Activated naive CD4-positive, alpha-beta T cell treated with anti-CD3 and anti-CD28 coated beads, Interleukin-2, amount 50 U/mL, for 24 hours (primary cell): ENCODE measurements around the gene GPR12.
A peak's percentile ranks its signal among the peaks of the same experiment; 100 is the strongest.

Experiments
- H3K27ac Mint-ChIP-seq: one replicate; pipeline ENCODE4 v1.8.0; 2021; ENCODE audit warnings: mild to moderate bottlenecking, mixed read lengths
- H3K27me3 Mint-ChIP-seq: one replicate; pipeline ENCODE4 v1.8.0; 2021; ENCODE audit warnings: mixed read lengths
- H3K36me3 Mint-ChIP-seq: one replicate; pipeline ENCODE4 v1.8.0; 2021; ENCODE audit warnings: mixed read lengths
- H3K4me1 Mint-ChIP-seq: one replicate; pipeline ENCODE4 v1.8.0; 2021; ENCODE audit warnings: mixed read lengths
- H3K4me3 Mint-ChIP-seq: one replicate; pipeline ENCODE4 v1.8.0; 2021; ENCODE audit warnings: mild to moderate bottlenecking, mixed read lengths
- H3K9me3 Mint-ChIP-seq: one replicate; pipeline ENCODE4 v1.8.0; 2021; ENCODE audit warnings: mixed read lengths

The GPR12 gene

GRCh38 chr13:26721251-26722121 is 39.1 kb downstream of the GPR12 start:
- H3K4me1 Mint-ChIP-seq, result peaks cover 26% of the 10 kb centered on the region
- peak overlapping the region; percentile 23 for H3K27ac Mint-ChIP-seq
- H3K4me3 Mint-ChIP-seq, result peak overlapping the region; percentile 80
- H3K27me3 Mint-ChIP-seq, result no peaks in the 10 kb centered on the region
- no peaks in the 10 kb centered on the region for H3K36me3 Mint-ChIP-seq
- no peaks in the 10 kb centered on the region for H3K9me3 Mint-ChIP-seq

GRCh38 chr13:26719356-26719945 is 41.1 kb downstream of the GPR12 start:
- peaks cover 26% of the 10 kb centered on the region for H3K4me1 Mint-ChIP-seq
- H3K4me3 Mint-ChIP-seq, result no peak overlapping the region
- H3K36me3 Mint-ChIP-seq, result no peaks in the 10 kb centered on the region
- H3K9me3 Mint-ChIP-seq, result no peaks in the 10 kb centered on the region
- H3K27ac Mint-ChIP-seq, result no peak overlapping the region
- no peaks in the 10 kb centered on the region for H3K27me3 Mint-ChIP-seq

GRCh38 chr13:26718872-26719271 is 41.7 kb downstream of the GPR12 start:
- Mint-ChIP-seq H3K4me3 (no peak overlapping the region), H3K4me1 (peaks cover 26% of the 10 kb centered on the region), H3K36me3 (no peaks in the 10 kb centered on the region), H3K9me3 (no peaks in the 10 kb centered on the region), H3K27me3 (no peaks in the 10 kb centered on the region), H3K27ac (no peak overlapping the region)

- H3K27me3 Mint-ChIP-seq, result no peaks in the 10 kb centered on the region
- no peaks in the 10 kb centered on the region for H3K36me3 Mint-ChIP-seq
- H3K9me3 Mint-ChIP-seq, result no peaks in the 10 kb centered on the region
- no peak overlapping the region for H3K27ac Mint-ChIP-seq
- peaks cover 26% of the 10 kb centered on the region for H3K4me1 Mint-ChIP-seq
- no peak overlapping the region for H3K4me3 Mint-ChIP-seq
These were observed 42.4 kb downstream of the GPR12 start for GRCh38 chr13:26718146-26718545.

GRCh38 chr13:26716984-26717383 is 43.6 kb downstream of the GPR12 start:
- Mint-ChIP-seq H3K36me3 (no peaks in the 10 kb centered on the region), H3K9me3 (peaks cover 5% of the 10 kb centered on the region), H3K4me3 (no peak overlapping the region), H3K27ac (no peak overlapping the region), H3K27me3 (no peaks in the 10 kb centered on the region), H3K4me1 (peaks cover 21% of the 10 kb centered on the region)

- no peaks in the 10 kb centered on the region for H3K36me3 Mint-ChIP-seq
- H3K27me3 Mint-ChIP-seq, result no peaks in the 10 kb centered on the region
- H3K4me1 Mint-ChIP-seq, result no peaks in the 10 kb centered on the region
- peaks cover 5% of the 10 kb centered on the region for H3K9me3 Mint-ChIP-seq
- H3K27ac Mint-ChIP-seq, result no peak overlapping the region
- no peak overlapping the region for H3K4me3 Mint-ChIP-seq
These were observed 47.2 kb downstream of the GPR12 start for GRCh38 chr13:26713341-26713740.

- no peak overlapping the region for H3K27ac Mint-ChIP-seq
- H3K4me1 Mint-ChIP-seq, result no peaks in the 10 kb centered on the region
- H3K4me3 Mint-ChIP-seq, result no peak overlapping the region
- H3K9me3 Mint-ChIP-seq, result peaks cover 5% of the 10 kb centered on the region
- H3K36me3 Mint-ChIP-seq, result no peaks in the 10 kb centered on the region
- no peaks in the 10 kb centered on the region for H3K27me3 Mint-ChIP-seq
These were observed 49.4 kb downstream of the GPR12 start for GRCh38 chr13:26711211-26711610.

DNA sequence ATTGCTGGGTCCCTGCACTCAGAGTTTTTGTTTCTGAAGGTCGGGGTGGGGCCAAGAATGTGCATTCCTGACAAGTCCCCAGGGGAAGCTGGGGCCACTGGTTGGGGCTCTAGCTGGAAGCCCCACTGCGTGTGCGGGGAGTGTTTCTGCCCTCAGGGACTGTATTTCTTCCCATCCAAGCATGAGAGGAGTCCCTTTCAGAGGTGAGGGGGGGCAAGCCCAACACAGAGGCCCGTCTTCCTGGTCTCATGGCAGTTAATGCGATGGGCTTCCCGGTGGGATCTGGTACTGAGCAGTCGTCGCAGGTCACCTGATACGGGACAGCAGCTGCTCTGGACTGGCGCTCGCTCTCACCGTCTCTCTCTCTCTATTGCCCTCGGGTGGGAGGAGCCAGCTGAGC is 50.4 kb downstream of the GPR12 start:
- no peak overlapping the region for H3K4me3 Mint-ChIP-seq
- H3K27ac Mint-ChIP-seq, result no peak overlapping the region
- peaks cover 5% of the 10 kb centered on the region for H3K9me3 Mint-ChIP-seq
- H3K36me3 Mint-ChIP-seq, result no peaks in the 10 kb centered on the region
- peaks cover 1% of the 10 kb centered on the region for H3K27me3 Mint-ChIP-seq
- H3K4me1 Mint-ChIP-seq, result no peaks in the 10 kb centered on the region

DNA sequence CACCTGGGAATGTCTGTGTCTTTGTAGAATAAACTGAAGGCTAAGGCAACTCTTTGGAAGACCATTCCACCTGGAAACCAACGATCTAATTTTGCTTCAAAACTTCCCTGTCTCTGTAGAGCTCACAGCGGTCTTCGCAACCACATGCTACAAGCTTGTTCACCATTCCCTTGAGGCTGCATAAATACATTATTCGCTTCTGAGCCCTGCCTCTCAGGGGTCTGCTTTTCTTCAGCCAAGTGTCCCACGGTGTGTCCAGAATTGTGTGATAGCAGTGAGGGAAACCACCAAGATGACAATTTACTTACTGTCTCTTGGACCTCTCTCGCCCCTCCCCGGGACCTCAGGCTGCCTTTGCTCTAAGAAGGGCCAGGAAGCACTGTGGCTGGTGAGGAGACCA is 51.1 kb downstream of the GPR12 start:
- no peak overlapping the region for H3K27ac Mint-ChIP-seq

GRCh38 chr13:26708007-26708297 is 52.6 kb downstream of the GPR12 start:
- Mint-ChIP-seq H3K27me3 (peaks cover 1% of the 10 kb centered on the region), H3K4me3 (no peak overlapping the region), H3K4me1 (no peaks in the 10 kb centered on the region), H3K27ac (no peak overlapping the region), H3K9me3 (peaks cover 5% of the 10 kb centered on the region), H3K36me3 (no peaks in the 10 kb centered on the region)

More for the DNA sequence above, 51.1 kb downstream of the GPR12 start:
- no peaks in the 10 kb centered on the region for H3K36me3 Mint-ChIP-seq
- no peak overlapping the region for H3K4me3 Mint-ChIP-seq
- no peaks in the 10 kb centered on the region for H3K4me1 Mint-ChIP-seq
- H3K9me3 Mint-ChIP-seq, result peaks cover 5% of the 10 kb centered on the region
- H3K27me3 Mint-ChIP-seq, result peaks cover 1% of the 10 kb centered on the region

- Mint-ChIP-seq H3K27ac (no peak overlapping the region), H3K36me3 (no peaks in the 10 kb centered on the region), H3K9me3 (no peaks in the 10 kb centered on the region), H3K4me1 (no peaks in the 10 kb centered on the region), H3K27me3 (peaks cover 1% of the 10 kb centered on the region), H3K4me3 (no peak overlapping the region)
These were observed 53.2 kb downstream of the GPR12 start for GRCh38 chr13:26707122-26708006.

- Mint-ChIP-seq H3K27ac (no peak overlapping the region), H3K9me3 (no peaks in the 10 kb centered on the region), H3K36me3 (no peaks in the 10 kb centered on the region), H3K4me3 (no peak overlapping the region), H3K27me3 (peaks cover 1% of the 10 kb centered on the region), H3K4me1 (no peaks in the 10 kb centered on the region)
These were observed 54.2 kb downstream of the GPR12 start for GRCh38 chr13:26706381-26706780.

- H3K27ac Mint-ChIP-seq, result no peak overlapping the region
- H3K9me3 Mint-ChIP-seq, result no peaks in the 10 kb centered on the region
- H3K4me1 Mint-ChIP-seq, result no peaks in the 10 kb centered on the region
- H3K27me3 Mint-ChIP-seq, result peaks cover 1% of the 10 kb centered on the region
- H3K4me3 Mint-ChIP-seq, result no peak overlapping the region
- no peaks in the 10 kb centered on the region for H3K36me3 Mint-ChIP-seq
These were observed 55.0 kb downstream of the GPR12 start for GRCh38 chr13:26705536-26705935.
